GM12891 (cell line): ENCODE data around the gene ARHGAP18.

Source experiments
- PAX5 ChIP-seq: IDR thresholded peaks from 2 replicates; pipeline ENCODE4 v1.6.1; 2011; ENCODE audit warnings: low read length, moderate library complexity, mild to moderate bottlenecking; ENCODE audit not compliant: insufficient read depth, severe bottlenecking
- POLR2A ChIP-seq: IDR thresholded peaks from 2 replicates; pipeline ENCODE4 v1.6.1; 2011; ENCODE audit warnings: low read depth, low read length, control low read depth
- POLR2AphosphoS5 ChIP-seq: IDR thresholded peaks from 2 replicates; pipeline ENCODE4 v1.6.1; 2011; ENCODE audit warnings: low read depth, low read length, control low read depth
- POU2F2 ChIP-seq: IDR thresholded peaks from 2 replicates; pipeline ENCODE4 v1.6.1; 2011; ENCODE audit warnings: low read depth, mild to moderate bottlenecking, control low read depth, low read length, moderate library complexity
- SPI1 ChIP-seq: IDR thresholded peaks from 2 replicates; pipeline ENCODE4 v1.6.1; 2011; ENCODE audit warnings: low read depth, low read length, control low read depth
- TAF1 ChIP-seq: IDR thresholded peaks from 2 replicates; pipeline ENCODE4 v1.6.1; 2011; ENCODE audit warnings: low read depth, low read length, control low read depth

GRCh38 chr6:129736105-129736504, 26.1 kb upstream of the ARHGAP18 start:
- no peak for TF ChIP-seq POLR2A
- TF ChIP-seq POLR2AphosphoS5: no peak
- no peak for TF ChIP-seq TAF1
- no peak for TF ChIP-seq SPI1
- no peak for TF ChIP-seq PAX5
- TF ChIP-seq POU2F2: no peak
